GM18505 (cell line): ENCODE results near the gene TGFB2.

Experiments used
- ATAC-seq: cut with Tn5 transposase; IDR thresholded peaks from one replicate; pipeline ENCODE4 v1.9.1; 2021; ENCODE audit not compliant: unreplicated experiment
- POLR2A ChIP-seq: IDR thresholded peaks from 4 replicates; pipeline ENCODE4 v1.6.1; 2011; ENCODE audit warnings: borderline replicate concordance; ENCODE audit not compliant: insufficient read depth, insufficient read length; ENCODE audit errors: extremely low read depth

TGFB2 gene

DNA sequence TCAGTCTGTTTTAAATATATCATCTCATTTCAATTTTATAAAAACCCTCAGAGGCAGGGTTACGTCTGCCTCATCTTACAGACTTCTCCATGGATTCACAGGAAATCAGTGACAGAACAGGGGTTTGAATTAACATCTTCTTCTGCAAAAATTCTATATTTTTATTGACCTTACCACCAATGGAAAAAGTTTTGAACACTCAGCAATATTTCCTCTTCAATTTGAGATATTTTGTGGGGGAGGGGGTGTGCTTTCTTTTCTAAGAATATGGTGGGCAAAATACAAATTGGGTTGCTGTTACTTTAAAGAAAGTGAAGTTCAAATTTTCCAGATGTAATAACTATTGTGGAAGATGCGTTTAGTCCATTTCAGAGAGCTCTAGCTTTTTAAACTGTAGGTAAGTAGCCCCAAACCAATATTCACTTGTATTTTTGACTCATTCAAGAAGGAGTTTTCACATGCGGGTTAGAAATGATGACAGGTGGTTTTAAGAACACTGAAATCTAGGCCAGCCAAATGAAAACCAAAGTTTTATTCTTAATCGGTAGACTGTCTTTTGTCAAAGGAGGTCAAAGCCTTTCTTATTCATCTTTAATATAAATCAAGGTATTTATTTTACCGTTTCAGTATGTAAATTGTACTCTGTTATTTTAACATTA is 17.4 kb downstream of the TGFB2 start:
- ATAC-seq: no peak
- TF ChIP-seq POLR2A: no peak

DNA sequence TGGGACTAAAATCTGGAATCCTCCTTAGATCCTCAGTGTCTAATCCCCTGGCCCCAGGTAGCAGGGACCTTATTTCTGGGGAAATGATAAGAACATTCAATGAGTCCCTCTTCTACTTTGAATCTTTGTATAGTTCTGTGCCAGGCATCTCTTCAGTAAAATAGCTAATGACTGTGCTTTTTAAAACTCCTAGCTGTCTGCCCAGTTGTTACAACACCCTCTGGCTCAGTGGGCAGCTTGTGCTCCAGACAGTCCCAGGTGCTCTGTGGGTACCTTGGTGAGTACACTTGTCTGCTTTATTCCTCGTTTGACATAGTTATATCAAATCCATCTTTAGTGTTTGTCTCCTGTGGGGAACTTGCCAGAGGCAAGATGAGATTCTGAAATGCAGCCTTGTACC is 18.0 kb downstream of the TGFB2 start:
- ATAC-seq: no peak
- TF ChIP-seq POLR2A: no peak

DNA sequence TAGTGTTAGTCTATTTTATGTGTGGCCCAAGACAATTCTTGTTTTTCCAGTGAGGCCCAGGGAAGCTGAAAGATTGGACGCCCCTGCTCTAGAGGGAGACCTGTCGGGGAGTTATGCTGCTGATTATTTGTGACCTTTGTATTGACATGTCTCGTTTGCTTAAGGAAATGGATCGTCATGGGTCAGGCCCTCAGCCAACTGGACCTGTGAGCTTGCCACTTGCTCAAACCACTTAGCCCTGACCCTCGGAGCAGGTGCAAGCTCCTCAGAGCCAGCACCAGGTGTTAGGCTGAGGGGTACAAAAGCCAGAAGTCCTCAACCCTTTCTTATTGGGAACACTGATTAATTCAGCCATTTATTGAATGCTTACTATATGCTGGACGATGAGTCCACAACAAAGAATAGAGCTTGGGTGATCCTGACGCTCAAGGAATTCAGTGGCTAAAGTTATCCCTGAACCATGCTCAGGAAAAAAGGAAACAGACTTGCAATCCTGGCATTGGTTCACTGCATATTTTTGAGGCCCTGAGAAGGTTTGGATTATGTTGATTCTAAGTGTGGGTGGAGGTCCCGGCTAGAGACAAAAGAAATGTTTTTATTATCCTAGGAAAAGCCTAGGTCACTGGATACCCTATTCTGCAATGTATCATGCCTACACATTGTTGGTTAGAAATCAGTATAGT is 19.0 kb downstream of the TGFB2 start:
- no peak for TF ChIP-seq POLR2A
- no peak for ATAC-seq

DNA sequence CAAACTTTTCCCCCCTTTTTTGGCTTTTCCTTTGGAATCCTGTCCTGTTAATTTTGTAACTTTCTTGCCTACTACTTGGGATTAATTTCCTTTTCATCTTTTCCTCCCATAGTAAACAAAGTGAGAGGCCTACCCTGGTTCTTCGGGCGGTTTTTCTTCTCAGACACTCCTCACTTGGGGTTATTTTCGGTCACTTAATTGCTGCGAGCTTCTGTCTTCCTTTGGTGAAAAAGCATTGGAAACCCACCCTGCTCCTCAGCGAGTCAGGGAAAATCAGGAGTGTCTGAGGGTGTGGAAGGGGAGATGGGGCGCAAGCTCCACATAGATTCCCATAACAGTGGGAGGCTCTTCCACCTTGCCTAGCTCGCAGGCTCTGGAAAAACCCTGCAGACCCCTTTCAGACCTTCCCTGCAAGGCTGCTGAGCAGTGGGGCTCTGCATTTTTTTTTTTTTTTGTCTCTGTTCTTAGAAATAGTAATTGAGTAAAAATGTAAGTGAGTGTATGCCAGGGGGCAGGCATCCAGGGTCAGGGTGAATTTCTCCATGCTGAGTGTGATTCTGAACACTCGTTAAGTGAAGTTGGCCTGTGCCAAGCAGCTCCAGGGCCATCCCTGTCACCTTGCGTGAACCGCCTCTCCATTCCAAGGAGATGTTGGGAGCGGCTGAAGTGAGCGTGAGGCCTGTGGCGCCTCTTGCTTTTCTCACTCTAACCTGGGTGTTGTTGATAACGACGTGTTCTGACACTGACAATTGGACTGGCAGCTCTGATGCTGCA is 20.3 kb downstream of the TGFB2 start:
- no peak for TF ChIP-seq POLR2A
- no peak for ATAC-seq

DNA sequence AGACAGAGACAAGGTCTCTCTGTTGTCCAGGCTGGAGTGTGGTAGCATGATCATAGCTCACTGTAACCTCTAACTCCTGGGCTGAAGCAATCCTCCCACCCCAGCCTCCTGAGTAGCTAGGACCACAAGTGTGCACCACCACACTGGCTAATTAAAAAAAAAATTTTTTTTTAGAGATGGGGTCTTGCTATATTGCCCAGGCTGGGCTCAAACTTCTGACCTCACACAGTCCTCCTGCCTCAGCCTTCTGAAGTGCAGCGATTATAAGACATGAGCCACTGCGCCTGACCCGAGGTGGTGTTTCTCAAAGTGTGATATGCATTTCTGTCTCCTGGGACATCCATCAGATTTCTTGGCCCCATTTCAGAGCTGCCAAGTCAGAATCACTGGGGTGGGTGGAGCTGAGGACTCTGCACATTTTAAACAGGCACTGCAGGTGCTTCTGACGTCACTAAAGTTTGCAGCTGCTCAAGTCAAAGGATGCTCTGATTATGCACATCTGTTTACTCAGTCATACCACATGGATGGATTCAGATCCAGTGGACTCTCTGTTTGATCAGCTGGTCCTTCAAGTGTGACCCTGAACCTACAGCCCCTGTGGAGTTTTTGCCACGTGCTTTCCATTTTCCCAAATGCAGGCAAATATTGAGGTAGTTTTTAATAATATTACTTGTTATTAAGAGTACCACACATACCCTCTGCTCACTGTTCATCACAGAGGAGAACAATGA is 21.4 kb downstream of the TGFB2 start:
- no peak for TF ChIP-seq POLR2A

DNA sequence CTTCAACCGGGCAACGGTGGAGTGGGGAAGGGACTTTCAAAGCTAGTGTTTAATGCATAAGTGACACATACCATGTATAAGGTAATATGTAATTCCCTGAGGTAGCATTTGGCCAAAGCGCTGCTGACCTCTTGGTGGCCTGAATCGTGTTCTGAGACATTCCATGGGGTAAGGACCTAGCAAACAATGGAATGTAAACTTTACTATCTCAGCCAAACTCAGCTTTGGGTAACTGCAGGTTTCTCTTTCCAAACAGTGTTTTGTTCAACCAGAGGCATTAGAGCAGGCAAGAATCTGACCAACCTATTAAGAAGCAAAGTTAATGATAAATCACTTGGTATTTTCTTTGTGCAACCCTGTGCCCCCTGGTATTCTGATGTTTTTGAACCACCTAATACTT is 22.0 kb downstream of the TGFB2 start:
- TF ChIP-seq POLR2A: no peak
- ATAC-seq: no peak

More for the DNA sequence above, 21.4 kb downstream of the TGFB2 start:
- no peak for ATAC-seq

DNA sequence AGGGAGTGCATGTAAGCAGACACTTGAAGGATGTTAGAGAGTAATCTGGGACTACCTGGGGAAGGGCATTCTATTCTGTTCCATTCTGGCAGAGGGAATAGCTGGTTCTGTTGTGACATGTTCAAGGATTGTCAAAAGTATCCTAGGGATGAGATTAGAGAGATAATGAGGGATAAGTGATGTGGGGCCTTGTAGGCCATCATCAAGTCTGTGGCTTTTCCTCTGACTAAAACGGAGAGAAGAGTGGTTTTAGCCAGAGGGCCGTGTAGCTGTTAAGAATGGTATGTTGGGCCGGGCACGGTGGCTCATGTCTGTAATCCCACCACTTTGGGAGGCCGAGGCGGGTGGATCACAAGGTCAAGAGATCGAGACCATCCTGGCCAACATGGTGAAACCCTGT is 23.6 kb downstream of the TGFB2 start:
- no peak for ATAC-seq
- no peak for TF ChIP-seq POLR2A

DNA sequence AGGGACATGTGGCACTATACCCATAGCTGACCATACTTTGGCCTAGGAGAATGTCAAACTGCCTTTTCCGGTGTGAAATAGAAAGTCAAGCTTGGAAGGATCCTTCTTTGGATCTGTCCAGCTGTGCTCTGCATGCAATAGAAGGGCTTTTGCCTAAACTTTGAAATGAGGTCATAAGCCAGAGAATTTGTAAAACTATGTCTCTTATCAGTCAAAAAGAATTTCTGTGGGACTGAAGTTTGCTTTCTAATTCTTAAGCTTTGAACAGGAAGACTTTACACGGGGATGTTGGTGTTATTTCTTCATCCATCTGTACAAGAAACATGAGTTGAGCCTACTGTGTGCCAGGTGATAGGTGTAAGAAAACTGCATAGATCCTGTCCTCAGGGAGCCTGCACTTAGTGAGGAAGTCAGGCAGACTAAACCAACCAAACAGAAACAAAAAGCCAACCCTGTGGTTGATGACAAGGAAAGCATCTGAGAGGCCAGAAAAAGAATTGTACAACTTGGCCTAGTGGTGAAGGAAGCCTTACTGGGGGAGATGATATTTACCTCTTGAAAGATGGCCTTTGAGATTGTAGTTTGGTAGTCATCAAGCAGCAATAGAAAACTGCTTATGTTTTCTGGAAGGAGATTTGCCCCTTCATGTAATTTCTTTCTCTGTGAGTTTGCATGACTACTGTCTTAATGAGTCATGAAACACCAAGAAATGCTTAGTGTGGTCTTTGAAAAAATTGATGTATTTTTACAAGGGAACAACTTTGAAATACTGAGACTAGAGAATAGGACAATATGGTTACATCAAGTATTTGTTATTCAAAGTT is 24.8 kb downstream of the TGFB2 start:
- no peak for ATAC-seq
- TF ChIP-seq POLR2A: no peak

DNA sequence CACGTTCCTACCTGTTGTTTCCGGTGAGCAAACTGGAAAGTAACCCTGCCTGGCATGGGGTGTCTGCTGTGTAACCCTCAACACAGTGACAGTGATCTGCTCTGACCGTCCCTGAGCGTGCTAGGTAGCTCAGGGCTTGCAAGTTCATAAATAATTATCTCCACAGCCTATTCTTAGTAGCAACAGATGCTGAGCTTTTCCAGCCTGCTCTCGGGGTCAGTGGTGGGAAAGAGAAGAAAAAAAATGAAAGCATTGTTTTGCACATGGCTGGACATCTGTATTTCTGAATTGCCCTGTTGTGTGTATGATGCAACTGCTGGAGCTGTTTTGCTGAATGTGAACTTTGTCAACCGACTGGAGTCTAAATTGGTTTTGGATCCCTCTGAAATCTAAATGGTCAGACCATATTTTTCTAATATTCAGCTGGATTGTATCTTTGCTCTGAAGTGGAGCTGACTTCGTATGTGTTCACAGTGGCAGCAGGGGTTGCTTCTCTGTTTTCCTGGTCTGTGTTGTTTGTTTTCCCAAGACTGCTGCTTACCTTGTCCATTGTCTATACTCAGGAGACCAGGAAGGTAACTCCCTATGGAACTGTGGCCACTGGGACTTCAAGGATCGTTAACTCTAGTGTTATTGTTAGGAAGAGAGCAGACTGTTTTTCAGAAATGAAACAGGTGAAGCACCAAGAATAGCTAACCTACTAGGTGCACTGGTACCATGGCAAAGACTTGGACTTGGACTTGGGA is 27.0 kb downstream of the TGFB2 start:
- TF ChIP-seq POLR2A: no peak
- no peak for ATAC-seq

DNA sequence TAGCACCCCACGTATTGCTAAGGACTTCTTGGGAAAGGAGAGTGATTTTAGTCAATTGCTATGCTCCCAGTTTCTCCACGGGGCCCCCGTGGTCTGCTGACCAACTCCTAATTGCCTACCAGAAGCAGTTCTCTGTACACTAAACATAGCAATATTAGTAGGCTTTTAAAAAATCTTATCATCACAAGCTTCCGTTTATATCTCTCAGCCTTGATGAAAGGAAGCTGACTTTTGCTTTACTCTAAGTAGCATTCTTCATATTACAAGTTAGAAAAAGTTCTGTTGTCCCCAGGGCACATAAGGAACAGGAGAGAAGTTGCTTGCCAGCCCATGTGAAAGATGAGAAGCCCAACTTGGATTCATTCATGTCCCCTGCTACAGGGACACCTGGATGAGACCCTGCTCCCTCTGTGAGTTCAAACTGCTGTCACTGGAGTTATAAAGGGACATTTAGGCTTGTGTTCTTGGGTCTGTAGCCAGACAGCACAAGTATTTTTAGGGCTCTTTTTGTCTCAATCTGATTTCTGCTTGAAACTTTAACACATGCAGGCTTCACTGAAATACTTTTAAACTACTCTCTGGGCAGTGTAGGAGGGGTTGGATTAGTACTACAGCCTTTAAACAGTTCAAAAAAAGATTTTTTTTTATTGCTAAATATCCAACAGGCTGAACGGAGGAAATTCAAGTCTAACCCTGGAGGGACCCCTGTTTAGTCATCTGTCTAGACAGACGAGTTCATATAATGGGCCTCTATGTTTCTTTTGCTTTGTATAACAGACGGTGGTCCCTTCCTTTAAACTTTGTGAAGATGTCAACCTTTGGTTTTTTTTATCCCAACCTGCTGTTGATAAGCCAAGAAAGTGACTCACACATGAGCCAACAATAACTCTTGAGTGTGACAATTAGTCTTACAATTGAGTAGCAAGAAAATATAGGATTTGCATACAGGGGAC is 29.5 kb downstream of the TGFB2 start:
- TF ChIP-seq POLR2A: no peak
- no peak for ATAC-seq

DNA sequence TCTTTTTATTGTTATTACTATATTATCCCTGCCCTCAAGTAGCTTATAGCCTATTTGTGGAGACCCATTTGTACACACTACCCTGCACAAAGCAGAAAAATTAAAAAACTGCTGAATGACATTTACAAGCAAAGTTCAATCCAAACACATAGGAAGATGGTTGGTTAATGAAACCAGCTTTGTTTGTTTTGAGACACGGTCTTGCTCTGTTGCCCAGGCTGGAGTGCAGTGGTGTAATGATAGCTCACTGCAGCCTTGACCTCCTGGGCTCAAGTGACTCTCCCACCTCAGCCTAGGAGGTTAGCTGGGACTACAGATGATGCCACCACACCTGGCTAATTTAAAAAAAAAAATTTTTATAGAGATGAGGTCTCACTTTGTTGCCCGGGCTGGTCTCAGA is 31.6 kb downstream of the TGFB2 start:
- ATAC-seq: peak; percentile 28
- no peak for TF ChIP-seq POLR2A
